Renal cortical epithelial cell (primary cell): ENCODE results near the gene RBM6. TPM values are rescaled to one million over a fixed set of nuclear protein-coding genes. Genes with fewer than 3 reads are reported as not detected.

Experiments used
- DNase-seq: peaks from one replicate; pipeline ENCODE4 v3.0.0-alpha.2; 2011; ENCODE audit warnings: low read depth
- total RNA-seq: library from RNA; depleted of rRNA; stranded (reverse); fragments of >200 nt; gene quantifications from 2 replicates; pipeline ENCODE4 v1.2.3, GENCODE V29; 2014

RBM6 gene
- total RNA-seq, 1 donor from 2014 or later: 58.4 TPM

- DNase-seq: no peak
Observed at GRCh38 chr3:50095352-50095998, 155.5 kb downstream of the RBM6 start.

- DNase-seq: no peak
Observed at GRCh38 chr3:50100386-50100785, 160.4 kb downstream of the RBM6 start.

GRCh38 chr3:50100956-50101845 lies 161.3 kb downstream of the RBM6 start:
- DNase-seq: peak; percentile 17

- DNase-seq: no peak
Observed at GRCh38 chr3:50102558-50102957, 162.6 kb downstream of the RBM6 start.

GRCh38 chr3:50111757-50112156 lies 171.8 kb downstream of the RBM6 start:
- DNase-seq: no peak

- no peak for DNase-seq
Observed at GRCh38 chr3:50112462-50112861, 172.5 kb downstream of the RBM6 start.

GRCh38 chr3:50117120-50117519 lies 177.2 kb downstream of the RBM6 start:
- no peak for DNase-seq

- DNase-seq: no peak
Observed at GRCh38 chr3:50118237-50118636, 178.3 kb downstream of the RBM6 start.

- no peak for DNase-seq
Observed at GRCh38 chr3:50119786-50120185, 179.8 kb downstream of the RBM6 start.

- DNase-seq: no peak
Observed at GRCh38 chr3:50120364-50121071, 180.6 kb downstream of the RBM6 start.

GRCh38 chr3:50121072-50122032 lies 181.4 kb downstream of the RBM6 start:
- peak; percentile 68 for DNase-seq

GRCh38 chr3:50122071-50122470 lies 182.1 kb downstream of the RBM6 start:
- DNase-seq: no peak

GRCh38 chr3:50122661-50123391 lies 182.9 kb downstream of the RBM6 start:
- DNase-seq: no peak

- DNase-seq: no peak
Observed at GRCh38 chr3:50123394-50124051, 183.6 kb downstream of the RBM6 start.

GRCh38 chr3:50124052-50124799 lies 184.3 kb downstream of the RBM6 start:
- DNase-seq: no peak

GRCh38 chr3:50124800-50125178 lies 184.8 kb downstream of the RBM6 start:
- no peak for DNase-seq

- DNase-seq: no peak
Observed at GRCh38 chr3:50125541-50126286, 185.8 kb downstream of the RBM6 start.
